Naive thymus-derived CD4-positive, alpha-beta T cell (primary cell): Measurements from ENCODE around the gene IL6ST. TPM values are rescaled to one million over a fixed set of nuclear protein-coding genes. Genes with fewer than 3 reads are reported as not detected.

Experiments
- ATAC-seq: fragments of 150-1000 bp; cut with Tn5 transposase; 2 replicates; pipeline ENCODE4 v1.10.0; 2021; ENCODE audit warnings: mild to moderate bottlenecking, moderate library complexity
- CTCF ChIA-PET: fragments of 350-600 bp; sonication (Branson Sonifier 250); formaldehyde crosslinking; loops from one replicate; lab custom pipeline; 2021; ENCODE audit warnings: antibody characterized with exemption; lab: Charles Lee
- POLR2A ChIA-PET: fragments of 350-600 bp; sonication (Branson Sonifier 250); formaldehyde crosslinking; loops from one replicate; lab custom pipeline; 2021; ENCODE audit warnings: antibody characterized with exemption, inconsistent platforms; lab: Charles Lee
- DNase-seq, 9 donors: peaks; one replicate each; pipeline versions ENCODE4 v3.0.0 to v3.0.0-alpha.2; 2020 to 2022; ENCODE audit warnings: mixed read lengths in 1 of 9
- H3K27ac ChIP-seq: one replicate; pipeline ENCODE4 v1.7.0; 2013; ENCODE audit warnings: mild to moderate bottlenecking, low read depth, low read length, moderate library complexity
- H3K27me3 ChIP-seq, 2 donors: one replicate each; pipeline ENCODE4 v1.7.0; 2013; ENCODE audit warnings: low read length in 2 of 2, mild to moderate bottlenecking in 2 of 2, moderate library complexity in 2 of 2; ENCODE audit not compliant: control insufficient read depth in 2 of 2, insufficient read depth in 2 of 2
- H3K36me3 ChIP-seq, 3 experiments: 1 replicate in 2 of 3; 2 replicates in 1 of 3; pipeline ENCODE4 v1.7.0; 2013; ENCODE audit warnings: low read length in 3 of 3, mild to moderate bottlenecking in 3 of 3, moderate library complexity in 1 of 3; ENCODE audit not compliant: insufficient read depth in 3 of 3, control insufficient read depth in 2 of 3
- H3K4me1 ChIP-seq, 2 donors: one replicate each; pipeline ENCODE4 v1.7.0; 2013; ENCODE audit warnings: low read length in 2 of 2, mild to moderate bottlenecking in 2 of 2, moderate library complexity in 1 of 2; ENCODE audit not compliant: control insufficient read depth in 2 of 2, insufficient read depth in 2 of 2
- H3K4me3 ChIP-seq: 2 replicates; pipeline ENCODE4 v1.7.0; 2013; ENCODE audit warnings: mild to moderate bottlenecking, low read length
- H3K9me3 ChIP-seq, 3 experiments: 1 replicate in 2 of 3; 2 replicates in 1 of 3; pipeline ENCODE4 v1.7.0; 2013; ENCODE audit warnings: low read length in 3 of 3; ENCODE audit not compliant: control insufficient read depth in 2 of 3
- H3K27ac Mint-ChIP-seq, 9 donors: one replicate each; pipeline ENCODE4 v1.8.0; 2020 to 2022; ENCODE audit warnings: mixed read lengths in 9 of 9, mild to moderate bottlenecking in 8 of 9, moderate library complexity in 5 of 9, inconsistent platforms in 2 of 9
- H3K27me3 Mint-ChIP-seq, 5 donors: one replicate each; pipeline ENCODE4 v1.8.0; 2021 to 2022; ENCODE audit warnings: mixed read lengths in 5 of 5, mild to moderate bottlenecking in 1 of 5
- H3K36me3 Mint-ChIP-seq, 5 donors: one replicate each; pipeline ENCODE4 v1.8.0; 2020 to 2022; ENCODE audit warnings: mixed read lengths in 5 of 5, mild to moderate bottlenecking in 3 of 5, inconsistent platforms in 1 of 5
- H3K4me1 Mint-ChIP-seq, 7 donors: one replicate each; pipeline ENCODE4 v1.8.0; 2020 to 2022; ENCODE audit warnings: mixed read lengths in 7 of 7, mild to moderate bottlenecking in 3 of 7, inconsistent platforms in 1 of 7
- H3K4me3 Mint-ChIP-seq, 10 donors: one replicate each; pipeline ENCODE4 v1.8.0; 2020 to 2022; ENCODE audit warnings: mild to moderate bottlenecking in 10 of 10, mixed read lengths in 10 of 10, moderate library complexity in 6 of 10, inconsistent platforms in 2 of 10
- H3K9me3 Mint-ChIP-seq, 11 donors: one replicate each; pipeline ENCODE4 v1.8.0; 2020 to 2022; ENCODE audit warnings: mixed read lengths in 11 of 11, mild to moderate bottlenecking in 4 of 11, inconsistent platforms in 1 of 11, moderate library complexity in 1 of 11
- intact Hi-C, 2 donors: fragments of 100-400 bp; cut with micrococcal nuclease; formaldehyde crosslinking; loops; one replicate each; pipeline ENCODE4 v1.15.1; 2023
- polyA plus RNA-seq, 2 donors: library from polyadenylated mRNA; unstranded; fragments of 300-500 nt; fragmentation: Illumina TruSeq; gene quantifications; one replicate each; pipeline ENCODE4 v1.2.3, GENCODE V29; 2021
- total RNA-seq, 6 experiments: library from RNA in 5 of 6; stranded (reverse) in 5 of 6; gene quantifications; 1 replicate in 5 of 6; 2 replicates in 1 of 6; pipeline ENCODE4 v1.2.3 and lab custom pipeline; 2021 to 2026

The IL6ST gene
- total and polyA plus RNA-seq, 7 experiments from 2014 or later: 101 to 372 (median 225) TPM

GRCh38 chr5:55905251-55905650 lies 89.5 kb downstream of the IL6ST start:
- Histone ChIP-seq H3K36me3 (no peaks in the 10 kb centered on the region), H3K27ac (no peak overlapping the region), H3K9me3 (no peaks in the 10 kb centered on the region), H3K4me1 (peaks cover 7% of the 10 kb centered on the region in 2 donors), H3K4me3 (no peak overlapping the region), H3K27me3 (no peaks in the 10 kb centered on the region)
- Mint-ChIP-seq H3K36me3 (peaks cover 0 to 3% (median 0%) of the 10 kb centered on the region in 5 donors), H3K27ac (peak overlapping the region in 1 of 9 donors; percentile 32), H3K27me3 (peaks cover 0 to 3% (median 0%) of the 10 kb centered on the region in 5 donors), H3K4me1 (peaks cover 11 to 46% (median 15%) of the 10 kb centered on the region in 7 donors), H3K9me3 (peaks cover 0 to 2% (median 0%) of the 10 kb centered on the region in 11 donors), H3K4me3 (no peak overlapping the region)
- DNase-seq (no peak), ATAC-seq (no peak)
- POLR2A ChIA-PET: no interaction called here
- intact Hi-C loops: no loop called here
- CTCF ChIA-PET: no interaction called here

- Mint-ChIP-seq H3K27ac (no peak overlapping the region), H3K4me1 (peaks cover 11 to 52% (median 15%) of the 10 kb centered on the region in 7 donors), H3K9me3 (no peaks in the 10 kb centered on the region), H3K36me3 (peaks cover 0 to 3% (median 0%) of the 10 kb centered on the region in 5 donors), H3K27me3 (peaks cover 0 to 3% (median 0%) of the 10 kb centered on the region in 5 donors), H3K4me3 (peak overlapping the region in 2 of 10 donors; percentile 18 to 42)
- H3K27ac ChIP-seq: no peak overlapping the region
- no peaks in the 10 kb centered on the region for H3K9me3 ChIP-seq
- intact Hi-C loops: loop anchor here in 1 of 2 donors (5.0 kb wide), 2 partner anchors 47 to 142 kb away; no protein-coding TSS in a partner anchor
- DNase-seq: no peak
- H3K27me3 ChIP-seq: no peaks in the 10 kb centered on the region
- H3K4me1 ChIP-seq: peaks cover 7% of the 10 kb centered on the region in 2 donors
- H3K36me3 ChIP-seq: no peaks in the 10 kb centered on the region
- ChIA-PET CTCF (no interaction called here), POLR2A (no interaction called here)
- ATAC-seq: no peak
- H3K4me3 ChIP-seq: no peak overlapping the region
Measured at GRCh38 chr5:55904152-55904551, 90.6 kb downstream of the IL6ST start.

DNA sequence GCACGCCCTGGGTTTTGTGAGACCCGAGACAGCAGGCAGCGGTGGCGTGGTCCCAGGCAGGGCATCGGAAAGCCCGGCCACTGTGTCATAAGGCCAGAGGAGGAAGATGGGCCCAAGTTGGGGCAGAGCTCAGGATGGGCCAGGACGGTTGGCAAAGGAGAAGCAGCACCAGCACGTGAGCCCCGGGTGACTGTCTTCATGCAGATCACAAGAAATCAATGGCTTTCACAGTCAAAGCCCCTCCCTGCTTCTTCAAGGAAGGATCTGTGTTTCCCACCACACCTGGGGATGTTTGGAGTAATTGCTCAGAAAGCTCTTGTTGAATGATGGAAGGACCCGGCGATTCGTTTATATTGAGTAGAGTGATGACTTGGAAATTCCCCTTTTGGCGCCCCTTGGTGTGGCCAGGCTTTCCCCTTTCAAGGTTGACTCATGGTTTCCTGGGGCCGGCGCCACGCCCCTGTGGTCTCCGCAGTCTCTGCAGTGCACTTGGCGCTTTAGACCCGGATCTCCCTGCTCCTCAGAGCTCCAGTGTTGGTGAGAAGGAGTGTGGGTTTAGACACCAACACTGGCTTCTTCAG lies 91.6 kb downstream of the IL6ST start:
- H3K4me1 ChIP-seq: peaks cover 7% of the 10 kb centered on the region in 2 donors
- Mint-ChIP-seq H3K9me3 (no peaks in the 10 kb centered on the region), H3K27me3 (peaks cover 0 to 3% (median 0%) of the 10 kb centered on the region in 5 donors), H3K4me1 (peaks cover 11 to 52% (median 15%) of the 10 kb centered on the region in 7 donors), H3K27ac (peak overlapping the region in 2 of 9 donors; percentile 41 to 74), H3K4me3 (peak overlapping the region in 6 of 10 donors; percentile 30 to 74 (median 40)), H3K36me3 (peaks cover 0 to 3% (median 0%) of the 10 kb centered on the region in 5 donors)
- no peak overlapping the region for H3K27ac ChIP-seq
- no peaks in the 10 kb centered on the region for H3K36me3 ChIP-seq
- POLR2A ChIA-PET: no interaction called here
- no peak overlapping the region for H3K4me3 ChIP-seq
- peak; percentile 94 for ATAC-seq
- no peaks in the 10 kb centered on the region for H3K9me3 ChIP-seq
- intact Hi-C loops: loop anchor here in 1 of 2 donors (5.0 kb wide), 2 partner anchors 46 to 141 kb away; no protein-coding TSS in a partner anchor
- peak in 3 of 9 donors; percentile 13 to 82 (median 24) for DNase-seq
- no peaks in the 10 kb centered on the region for H3K27me3 ChIP-seq
- CTCF ChIA-PET: no interaction called here

DNA sequence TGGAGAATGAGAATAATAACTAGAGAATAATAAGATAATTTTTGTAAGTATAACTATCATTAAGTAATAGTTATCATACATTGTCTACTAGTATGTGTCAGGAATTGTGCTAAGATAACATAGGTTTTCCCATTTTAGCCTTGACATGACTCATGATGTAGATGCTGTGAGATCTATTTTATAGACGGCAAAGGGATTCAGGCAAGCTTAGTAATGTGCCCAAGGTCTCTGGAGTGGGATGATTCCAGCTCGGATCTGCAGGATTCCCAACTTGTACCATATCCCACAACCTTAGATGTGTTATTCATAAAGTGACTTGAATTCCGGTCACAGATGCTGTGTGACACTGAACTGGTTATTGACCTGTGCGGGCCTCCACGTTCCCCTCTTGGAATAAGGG lies 92.1 kb downstream of the IL6ST start:
- H3K4me1 ChIP-seq: peaks cover 7% of the 10 kb centered on the region in 2 donors
- CTCF ChIA-PET: no interaction called here
- ATAC-seq: no peak
- no peak for DNase-seq
- peak overlapping the region in 2 of 9 donors; percentile 41 to 74 for H3K27ac Mint-ChIP-seq
- intact Hi-C loops: loop anchor here in 1 of 2 donors (5.0 kb wide), 2 partner anchors 45 to 140 kb away; no protein-coding TSS in a partner anchor
- H3K4me3 Mint-ChIP-seq: peak overlapping the region in 4 of 10 donors; percentile 30 to 74 (median 40)
- H3K9me3 ChIP-seq: no peaks in the 10 kb centered on the region
- H3K27me3 ChIP-seq: no peaks in the 10 kb centered on the region
- no peak overlapping the region for H3K4me3 ChIP-seq
- H3K27me3 Mint-ChIP-seq: peaks cover 0 to 3% (median 0%) of the 10 kb centered on the region in 5 donors
- no peaks in the 10 kb centered on the region for H3K9me3 Mint-ChIP-seq
- H3K36me3 Mint-ChIP-seq: peaks cover 0 to 2% (median 0%) of the 10 kb centered on the region in 5 donors
- H3K36me3 ChIP-seq: no peaks in the 10 kb centered on the region
- H3K27ac ChIP-seq: no peak overlapping the region
- H3K4me1 Mint-ChIP-seq: peaks cover 11 to 52% (median 15%) of the 10 kb centered on the region in 7 donors
- POLR2A ChIA-PET: no interaction called here

- ATAC-seq: no peak
- POLR2A ChIA-PET: no interaction called here
- no peak overlapping the region for H3K27ac Mint-ChIP-seq
- H3K4me1 Mint-ChIP-seq: peaks cover 11 to 47% (median 18%) of the 10 kb centered on the region in 7 donors
- peaks cover 0 to 4% (median 0%) of the 10 kb centered on the region in 5 donors for H3K36me3 Mint-ChIP-seq
- H3K4me3 Mint-ChIP-seq: no peak overlapping the region
- no peak overlapping the region for H3K4me3 ChIP-seq
- peaks cover 0 to 7% (median 0%) of the 10 kb centered on the region in 5 donors for H3K27me3 Mint-ChIP-seq
- intact Hi-C loops: loop anchor here in 1 of 2 donors (5.0 kb wide), 2 partner anchors 43 to 138 kb away; no protein-coding TSS in a partner anchor
- no peak for DNase-seq
- no peaks in the 10 kb centered on the region for H3K36me3 ChIP-seq
- no peak overlapping the region for H3K27ac ChIP-seq
- no peaks in the 10 kb centered on the region for H3K9me3 Mint-ChIP-seq
- H3K9me3 ChIP-seq: no peaks in the 10 kb centered on the region
- H3K4me1 ChIP-seq: peaks cover 7% of the 10 kb centered on the region in 2 donors
- H3K27me3 ChIP-seq: no peaks in the 10 kb centered on the region
- CTCF ChIA-PET: no interaction called here
Measured at GRCh38 chr5:55900776-55901175, 94.0 kb downstream of the IL6ST start.

- ATAC-seq (no peak), DNase-seq (no peak)
- no peaks in the 10 kb centered on the region for H3K36me3 ChIP-seq
- H3K27me3 ChIP-seq: no peaks in the 10 kb centered on the region
- POLR2A ChIA-PET: no interaction called here
- H3K27ac ChIP-seq: no peak overlapping the region
- CTCF ChIA-PET: no interaction called here
- H3K27ac Mint-ChIP-seq: no peak overlapping the region
- H3K4me3 Mint-ChIP-seq: no peak overlapping the region
- intact Hi-C loops: loop anchor here in 1 of 2 donors (5.0 kb wide), 2 partner anchors 43 to 138 kb away; no protein-coding TSS in a partner anchor
- H3K9me3 ChIP-seq: no peaks in the 10 kb centered on the region
- no peaks in the 10 kb centered on the region for H3K9me3 Mint-ChIP-seq
- H3K4me3 ChIP-seq: no peak overlapping the region
- H3K27me3 Mint-ChIP-seq: peaks cover 0 to 7% (median 0%) of the 10 kb centered on the region in 5 donors
- peaks cover 11 to 40% (median 18%) of the 10 kb centered on the region in 7 donors for H3K4me1 Mint-ChIP-seq
- peaks cover 7% of the 10 kb centered on the region in 2 donors for H3K4me1 ChIP-seq
- peaks cover 0 to 3% (median 0%) of the 10 kb centered on the region in 5 donors for H3K36me3 Mint-ChIP-seq
Measured at GRCh38 chr5:55900068-55900467, 94.7 kb downstream of the IL6ST start.
